Measurements from ENCODE around the gene TMCO1.

GRCh38 chr1:165807613-165808012, 38.9 kb upstream of the TMCO1 start:
- no peak for TF ChIP-seq MAX (IDR thresholded peaks at IDR 0.05)
- no peak for TF ChIP-seq CTCF (IDR thresholded peaks at IDR 0.05)
- TF ChIP-seq HDAC2 (IDR thresholded peaks at IDR 0.05) = no peak
- no peak for TF ChIP-seq PBX3 (IDR thresholded peaks at IDR 0.05)
- no peak for TF ChIP-seq HOXA7 (CRISPR knock-in tag; IDR thresholded peaks at IDR 0.05)

Measured in A549 (cell line).